Hypothalamus (tissue), 51 donors: ENCODE measurements around the gene PTPRN2.
"Not testable (repeated sequence)": the region's sequence is repeated elsewhere in the genome, so short reads cannot be mapped to it uniquely, and the experiment has no call there.

Source experiments
- DNase-seq, 51 donors: peaks; one replicate each; lab custom pipeline; 2025; lab: John Stamatoyannopoulos, UW

PTPRN2 gene

DNA sequence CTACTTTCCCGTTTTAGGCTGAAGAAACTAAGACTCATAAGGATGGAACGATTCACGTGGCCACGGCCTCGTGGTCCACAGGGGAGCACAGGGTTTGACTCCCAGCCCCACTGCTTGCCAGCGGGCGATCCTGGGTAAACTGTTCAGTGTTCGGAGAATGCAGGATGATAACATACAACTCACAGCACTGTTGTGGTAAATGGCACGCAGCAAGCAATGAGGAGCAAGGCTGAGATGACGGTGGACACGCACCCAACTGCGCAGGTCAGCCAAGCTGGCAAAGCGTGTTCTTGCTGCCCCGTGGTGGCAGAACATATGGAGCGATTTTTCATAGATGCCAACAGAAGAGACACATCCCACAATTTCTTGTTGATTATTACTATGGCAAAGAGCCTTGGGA, 978.1 kb downstream of the PTPRN2 start:
- DNase-seq, result no peak

DNA sequence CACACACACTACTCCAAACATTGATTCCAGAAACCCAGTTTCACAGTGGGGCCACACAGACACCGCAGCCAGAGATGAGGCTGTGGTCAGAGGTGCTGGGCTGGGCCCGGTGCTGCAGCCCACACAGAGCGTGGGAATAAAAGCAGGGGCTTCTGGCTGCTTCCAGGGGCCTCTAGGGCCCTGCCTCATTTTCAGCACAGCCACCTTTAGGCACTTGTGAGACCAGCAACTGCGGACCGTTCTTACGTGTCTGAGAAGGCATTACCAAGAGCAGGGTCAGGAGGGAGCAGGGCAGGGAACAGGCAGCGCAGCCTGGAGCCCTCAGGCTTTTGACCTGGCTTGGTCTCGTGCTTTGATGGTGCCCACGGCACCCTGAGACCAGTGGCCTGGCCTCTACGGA, 980.4 kb downstream of the PTPRN2 start:
- no peak for DNase-seq

GRCh38 chr7:157606140-157606539, 981.5 kb downstream of the PTPRN2 start:
- DNase-seq, result no peak

- DNase-seq, result no peak
Observed at GRCh38 chr7:157605638-157606037, 982.0 kb downstream of the PTPRN2 start.

GRCh38 chr7:157604661-157605381, 982.8 kb downstream of the PTPRN2 start:
- no peak for DNase-seq

DNA sequence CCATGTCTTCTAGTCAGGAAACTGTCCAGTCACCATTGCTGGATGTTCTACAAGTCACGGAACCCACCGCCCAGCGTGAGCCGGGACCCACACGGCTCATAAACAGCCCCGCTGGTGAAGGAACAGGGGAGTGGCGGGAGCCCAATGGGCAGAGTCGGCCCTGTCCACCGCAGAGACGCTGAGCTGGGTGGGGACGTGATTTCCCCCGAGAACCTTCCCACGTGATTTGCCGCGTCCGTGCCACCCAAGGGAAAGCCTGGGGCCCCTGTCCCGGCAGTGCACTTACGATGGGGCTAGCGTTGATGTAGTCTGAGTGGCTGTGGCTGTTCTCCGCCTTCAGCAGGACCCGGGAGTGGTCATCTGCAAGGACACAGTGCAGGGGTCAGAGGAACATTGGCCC, 983.9 kb downstream of the PTPRN2 start:
- DNase-seq, result no peak

DNA sequence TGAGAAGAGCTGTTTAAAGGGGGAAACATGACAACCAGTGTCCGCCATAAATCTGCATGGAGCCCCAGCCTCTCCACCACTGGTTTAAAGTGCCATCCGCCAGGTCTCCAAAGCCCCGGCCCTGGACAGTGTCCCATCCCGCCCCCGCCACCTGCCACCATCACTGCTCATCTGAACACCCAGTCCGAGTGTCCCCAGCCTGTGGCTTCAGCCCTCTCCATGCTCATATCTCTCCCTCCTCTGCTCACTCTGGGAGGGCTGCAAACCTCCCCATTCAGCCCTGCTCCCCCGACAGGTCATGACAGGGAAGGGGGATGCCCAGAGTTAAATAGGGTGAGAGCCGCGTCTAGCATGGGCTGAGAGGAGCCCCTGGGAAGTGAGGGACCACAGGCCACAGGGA, 984.6 kb downstream of the PTPRN2 start:
- no peak for DNase-seq

DNA sequence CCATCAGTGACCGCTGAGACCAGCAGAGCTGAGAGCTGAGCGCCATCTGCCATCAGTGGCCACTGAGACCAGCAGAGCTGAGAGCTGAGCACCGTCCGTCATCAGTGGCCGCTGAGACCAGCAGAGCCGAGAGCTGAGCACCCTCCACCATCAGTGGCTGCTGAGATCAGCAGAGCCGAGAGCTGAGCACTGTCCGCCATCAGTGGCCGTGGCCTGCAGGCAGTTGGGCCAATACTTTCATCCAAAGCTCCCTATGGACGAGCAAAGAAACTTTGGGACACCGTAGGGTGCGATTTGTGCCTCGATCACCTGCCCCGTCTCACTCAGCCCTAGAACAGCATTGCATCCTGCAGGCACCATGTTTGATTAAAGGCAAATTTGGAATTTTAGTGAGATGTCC, 985.0 kb downstream of the PTPRN2 start:
- no peak for DNase-seq

- DNase-seq, result no peak
Observed at GRCh38 chr7:157602156-157602555, 985.5 kb downstream of the PTPRN2 start.

- DNase-seq, result peak in 36 of 51 donors; percentile 6 to 83 (median 48)
Observed at GRCh38 chr7:157601530-157601929, 986.1 kb downstream of the PTPRN2 start.

- no peak for DNase-seq
Observed at GRCh38 chr7:157599491-157599890, 988.1 kb downstream of the PTPRN2 start.

GRCh38 chr7:157597562-157597961, 990.1 kb downstream of the PTPRN2 start:
- DNase-seq, result no peak

DNA sequence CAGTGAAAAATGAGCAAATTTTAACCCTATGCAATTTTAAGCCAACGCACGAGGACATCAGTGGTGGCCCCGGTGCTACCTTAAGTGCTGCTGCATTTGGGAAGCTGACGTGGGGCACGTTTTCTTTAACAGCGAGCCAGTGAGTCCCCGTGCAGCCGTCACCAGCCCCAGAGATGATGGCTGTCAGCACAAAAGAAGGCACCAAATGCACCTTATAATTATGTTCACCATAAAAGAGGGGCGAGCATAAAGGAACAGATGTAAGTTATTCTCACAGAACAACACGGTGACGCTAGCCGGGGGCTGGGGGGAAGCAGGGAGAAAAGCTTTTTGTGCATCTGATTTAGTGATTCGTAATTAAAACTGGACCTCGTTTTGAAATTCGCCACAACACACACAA, 990.7 kb downstream of the PTPRN2 start:
- DNase-seq, result no peak

DNA sequence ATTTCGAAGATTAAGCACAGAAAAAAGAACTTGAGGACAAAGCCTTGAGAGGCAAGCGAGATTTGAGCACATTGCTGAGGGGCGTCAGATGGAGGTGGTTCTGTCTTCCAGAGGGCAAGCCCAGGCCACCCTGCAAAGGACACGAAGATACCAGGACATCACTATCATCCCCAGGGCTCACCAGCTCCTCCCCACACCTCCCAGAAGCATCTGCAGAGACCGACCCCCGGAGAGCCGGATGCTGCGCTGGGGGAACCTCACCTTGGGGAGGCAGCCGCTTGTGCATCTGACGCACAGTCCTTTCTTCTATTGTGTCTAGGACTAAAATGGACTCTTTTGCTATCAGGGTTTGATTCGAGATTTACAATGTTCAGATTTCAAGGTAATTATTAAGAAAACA, 991.2 kb downstream of the PTPRN2 start:
- DNase-seq, result no peak

DNA sequence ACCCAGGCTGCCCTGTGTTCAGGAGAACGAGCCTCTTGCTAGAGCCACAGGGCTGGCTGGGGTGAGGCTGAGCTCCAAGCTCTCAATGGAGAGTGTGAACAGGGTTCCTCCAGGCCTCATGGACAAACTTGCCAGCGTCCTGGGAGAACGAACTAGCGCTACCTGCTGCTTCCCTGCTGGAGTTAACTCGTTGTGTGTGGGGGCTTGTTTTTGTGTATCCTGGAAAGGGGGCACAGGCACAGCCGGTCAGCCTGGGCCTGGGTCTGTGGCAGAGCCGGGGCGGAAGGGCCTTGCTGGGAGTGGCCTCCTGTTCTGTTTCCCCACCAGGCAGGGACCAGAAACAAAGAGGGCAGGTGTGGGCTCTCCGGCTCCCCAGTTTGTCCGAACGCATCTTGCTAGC, 991.6 kb downstream of the PTPRN2 start:
- DNase-seq, result no peak

- no peak for DNase-seq
Observed at GRCh38 chr7:157595086-157595855, 992.4 kb downstream of the PTPRN2 start.

DNA sequence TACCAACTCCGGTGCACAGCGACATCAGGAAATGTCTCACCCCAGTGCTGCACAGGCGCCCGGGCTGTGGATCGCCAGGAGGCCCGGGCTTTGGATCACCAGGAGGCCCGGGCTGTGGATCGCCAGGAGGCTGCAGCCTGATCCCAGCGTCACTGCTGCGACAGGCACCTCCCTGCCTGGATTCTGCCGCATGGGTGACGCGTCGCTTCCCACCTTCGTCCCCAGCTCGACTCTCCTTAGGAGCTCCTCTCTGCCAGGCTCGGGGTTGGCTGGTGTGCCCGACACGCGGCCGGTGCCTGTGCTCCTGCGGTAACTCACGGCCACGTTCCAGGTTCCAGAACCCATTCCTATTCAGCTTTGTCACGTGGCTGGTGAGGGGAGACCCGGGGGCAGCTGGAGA, 993.3 kb downstream of the PTPRN2 start:
- no peak for DNase-seq

GRCh38 chr7:157593541-157593940, 994.1 kb downstream of the PTPRN2 start:
- no peak for DNase-seq

DNA sequence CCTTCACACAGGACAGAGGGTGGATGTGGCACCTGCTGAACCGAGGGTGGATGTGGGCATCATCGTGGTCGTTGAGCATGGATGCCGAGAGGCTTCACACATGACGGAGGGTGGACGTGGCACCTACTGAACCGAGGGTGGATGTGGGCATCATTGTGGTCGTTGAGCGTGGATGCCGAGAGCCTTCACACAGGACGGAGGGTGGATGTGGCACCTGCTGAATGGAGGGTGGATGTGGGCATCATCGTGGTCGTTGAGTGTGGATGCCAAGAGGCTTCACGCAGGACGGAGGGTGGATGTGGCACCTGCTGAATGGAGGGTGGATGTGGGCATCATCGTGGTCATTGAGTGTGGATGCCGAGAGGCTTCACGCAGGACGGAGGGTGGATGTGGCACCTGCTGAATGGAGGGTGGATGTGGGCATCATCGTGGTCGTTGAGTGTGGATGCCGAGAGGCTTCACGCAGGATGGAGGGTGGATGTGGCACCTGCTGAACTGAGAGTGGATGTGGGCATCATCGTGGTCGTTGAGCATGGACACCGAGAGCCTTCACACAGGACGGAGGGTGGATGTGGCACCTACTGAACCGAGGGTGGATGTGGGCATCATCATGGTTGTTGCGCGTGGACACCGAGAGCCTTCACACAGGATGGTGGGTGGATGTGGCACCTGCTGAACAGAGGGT, 994.8 kb downstream of the PTPRN2 start:
- not testable (repeated sequence) for DNase-seq

- DNase-seq, result no peak
Observed at GRCh38 chr7:157590526-157590925, 997.1 kb downstream of the PTPRN2 start.

DNA sequence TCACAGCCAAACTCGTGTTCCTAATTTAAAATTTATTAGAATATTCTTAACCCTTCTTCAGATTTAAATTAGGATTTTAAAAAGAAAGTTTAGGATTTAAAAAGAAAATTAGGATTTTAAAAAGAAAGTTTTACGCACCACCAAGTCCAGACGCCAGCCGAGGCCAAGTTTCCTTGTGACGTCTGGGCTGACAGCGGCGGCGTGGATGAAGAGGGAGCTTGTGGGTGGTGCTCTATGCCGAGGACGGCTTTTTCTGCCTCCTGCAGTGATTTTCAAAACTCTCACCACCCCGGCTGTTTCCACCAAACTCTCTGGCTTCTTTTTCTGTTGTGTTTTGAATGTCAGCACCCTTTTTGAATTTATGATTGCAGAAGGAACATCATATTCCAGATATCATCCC, 997.9 kb downstream of the PTPRN2 start:
- no peak for DNase-seq
